ENCODE data around the gene CFAP73. TPM values are rescaled to one million over a fixed set of nuclear protein-coding genes. Genes with fewer than 3 reads are reported as not detected.
A peak's percentile ranks its signal among the peaks of the same experiment; 100 is the strongest.

CFAP73 gene
- total RNA-seq, 1 experiment from 2014 or later: not detected

GRCh38 chr12:113154351-113154973 is 4.9 kb downstream of the CFAP73 start:
- in situ Hi-C loops (cut with HindIII; ENCODE audit: low pct_unique_long_range_greater_than_20kb, low sequenced_read_pairs): no loop called here
- DNase-seq (ENCODE audit: low read depth, low spot score): no peak

- no peak for DNase-seq (ENCODE audit: low read depth, low spot score)
- in situ Hi-C loops (cut with HindIII; ENCODE audit: low pct_unique_long_range_greater_than_20kb, low sequenced_read_pairs): no loop called here
Measured at GRCh38 chr12:113155060-113155459, 5.5 kb downstream of the CFAP73 start.

GRCh38 chr12:113155646-113156045 is 6.1 kb downstream of the CFAP73 start:
- in situ Hi-C loops (cut with HindIII; ENCODE audit: low pct_unique_long_range_greater_than_20kb, low sequenced_read_pairs): no loop called here
- no peak for DNase-seq (ENCODE audit: low read depth, low spot score)

GRCh38 chr12:113157218-113157859 is 7.8 kb downstream of the CFAP73 start:
- no peak for DNase-seq (ENCODE audit: low read depth, low spot score)
- in situ Hi-C loops (cut with HindIII; ENCODE audit: low pct_unique_long_range_greater_than_20kb, low sequenced_read_pairs): no loop called here

GRCh38 chr12:113158439-113159203 is 9.1 kb downstream of the CFAP73 start:
- in situ Hi-C loops (cut with HindIII; ENCODE audit: low pct_unique_long_range_greater_than_20kb, low sequenced_read_pairs): no loop called here
- DNase-seq (ENCODE audit: low read depth, low spot score): no peak

GRCh38 chr12:113159937-113160336 is 10.4 kb downstream of the CFAP73 start:
- in situ Hi-C loops (cut with HindIII; ENCODE audit: low pct_unique_long_range_greater_than_20kb, low sequenced_read_pairs): no loop called here

GRCh38 chr12:113161415-113162016 is 12.0 kb downstream of the CFAP73 start:
- in situ Hi-C loops (cut with HindIII; ENCODE audit: low pct_unique_long_range_greater_than_20kb, low sequenced_read_pairs): no loop called here
- DNase-seq (ENCODE audit: low read depth, low spot score): peak; percentile 81

More at GRCh38 chr12:113159937-113160336, 10.4 kb downstream of the CFAP73 start:
- no peak for DNase-seq (ENCODE audit: low read depth, low spot score)

- in situ Hi-C loops (cut with HindIII; ENCODE audit: low pct_unique_long_range_greater_than_20kb, low sequenced_read_pairs): no loop called here
- DNase-seq (ENCODE audit: low read depth, low spot score): no peak
Measured at GRCh38 chr12:113162102-113163029, 12.8 kb downstream of the CFAP73 start.

- in situ Hi-C loops (cut with HindIII; ENCODE audit: low pct_unique_long_range_greater_than_20kb, low sequenced_read_pairs): no loop called here
- no peak for DNase-seq (ENCODE audit: low read depth, low spot score)
Measured at GRCh38 chr12:113163030-113163360, 13.5 kb downstream of the CFAP73 start.

GRCh38 chr12:113164014-113164413 is 14.5 kb downstream of the CFAP73 start:
- in situ Hi-C loops (cut with HindIII; ENCODE audit: low pct_unique_long_range_greater_than_20kb, low sequenced_read_pairs): no loop called here

GRCh38 chr12:113165521-113166450 is 16.3 kb downstream of the CFAP73 start:
- DNase-seq (ENCODE audit: low read depth, low spot score): no peak
- in situ Hi-C loops (cut with HindIII; ENCODE audit: low pct_unique_long_range_greater_than_20kb, low sequenced_read_pairs): no loop called here

More at GRCh38 chr12:113164014-113164413, 14.5 kb downstream of the CFAP73 start:
- no peak for DNase-seq (ENCODE audit: low read depth, low spot score)

- in situ Hi-C loops (cut with HindIII; ENCODE audit: low pct_unique_long_range_greater_than_20kb, low sequenced_read_pairs): no loop called here
- no peak for DNase-seq (ENCODE audit: low read depth, low spot score)
Measured at GRCh38 chr12:113167868-113168267, 18.3 kb downstream of the CFAP73 start.

- in situ Hi-C loops (cut with HindIII; ENCODE audit: low pct_unique_long_range_greater_than_20kb, low sequenced_read_pairs): no loop called here
- DNase-seq (ENCODE audit: low read depth, low spot score): no peak
Measured at GRCh38 chr12:113169697-113170096, 20.2 kb downstream of the CFAP73 start.

- in situ Hi-C loops (cut with HindIII; ENCODE audit: low pct_unique_long_range_greater_than_20kb, low sequenced_read_pairs): no loop called here
- no peak for DNase-seq (ENCODE audit: low read depth, low spot score)
Measured at GRCh38 chr12:113170457-113170856, 20.9 kb downstream of the CFAP73 start.

GRCh38 chr12:113170926-113171325 is 21.4 kb downstream of the CFAP73 start:
- in situ Hi-C loops (cut with HindIII; ENCODE audit: low pct_unique_long_range_greater_than_20kb, low sequenced_read_pairs): no loop called here
- DNase-seq (ENCODE audit: low read depth, low spot score): no peak

GRCh38 chr12:113171543-113171942 is 22.0 kb downstream of the CFAP73 start:
- DNase-seq (ENCODE audit: low read depth, low spot score): no peak
- in situ Hi-C loops (cut with HindIII; ENCODE audit: low pct_unique_long_range_greater_than_20kb, low sequenced_read_pairs): no loop called here
